GM18909 (cell line): Measurements from ENCODE around the gene CDK16.

Experiments
- ATAC-seq: cut with Tn5 transposase; IDR thresholded peaks from one replicate; pipeline ENCODE4 v1.9.1; 2021; ENCODE audit warnings: mild to moderate bottlenecking; ENCODE audit not compliant: unreplicated experiment, poor library complexity

The CDK16 gene

DNA sequence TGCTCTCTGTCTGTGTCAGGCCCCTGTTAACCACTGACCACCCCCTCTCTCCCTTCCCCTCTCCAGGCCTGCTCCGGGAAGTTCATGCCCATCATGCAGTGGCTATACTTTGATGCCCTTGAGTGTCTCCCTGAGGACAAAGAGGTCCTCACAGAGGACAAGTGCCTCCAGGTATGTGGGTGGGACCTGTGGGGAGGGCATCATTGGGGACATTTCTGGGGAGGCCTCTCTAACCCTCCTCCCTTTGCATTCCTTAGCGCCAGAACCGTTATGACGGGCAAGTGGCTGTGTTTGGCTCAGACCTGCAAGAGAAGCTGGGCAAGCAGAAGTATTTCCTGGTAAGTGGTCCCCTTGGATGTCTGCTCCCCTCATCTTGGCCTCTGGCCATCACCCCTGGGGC, 15.6 kb upstream of the CDK16 start:
- ATAC-seq: no peak

DNA sequence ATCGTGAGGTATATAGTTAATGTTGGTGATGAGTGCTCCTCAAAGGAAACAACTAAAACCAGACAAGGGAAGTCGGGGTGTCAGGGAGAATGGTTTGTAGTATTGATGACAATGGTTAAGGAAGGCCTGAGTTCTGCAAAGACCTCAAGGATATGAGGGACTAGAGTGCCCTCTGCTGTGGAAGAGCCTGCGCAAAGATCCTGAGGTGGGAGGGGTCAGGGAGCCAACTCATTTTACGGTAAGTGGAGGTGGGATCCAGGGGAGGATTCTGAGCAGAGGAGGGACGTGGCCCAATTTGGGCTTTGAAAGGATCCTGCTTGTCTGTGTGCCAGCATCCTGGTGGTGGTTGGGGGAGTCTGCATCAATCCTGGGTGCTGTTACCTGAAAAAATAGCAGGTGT, 13.5 kb upstream of the CDK16 start:
- no peak for ATAC-seq

DNA sequence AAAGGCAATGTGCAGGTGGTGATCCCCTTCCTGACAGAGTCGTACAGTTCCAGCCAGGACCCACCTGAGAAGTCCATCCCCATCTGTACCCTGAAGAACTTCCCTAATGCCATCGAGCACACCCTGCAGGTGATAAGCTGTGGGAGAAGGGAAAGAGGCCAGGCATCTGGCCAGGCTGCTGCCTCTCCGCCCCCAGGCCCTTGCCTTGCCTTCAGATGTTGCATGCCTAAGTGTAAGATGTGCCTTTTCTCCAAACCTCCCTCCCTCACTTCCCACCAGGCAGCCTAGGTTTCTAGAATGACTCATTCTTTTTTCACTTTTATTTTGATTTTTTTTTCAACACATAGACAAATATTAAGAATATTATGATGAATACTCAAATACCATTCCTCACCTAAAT, 12.2 kb upstream of the CDK16 start:
- ATAC-seq: no peak

DNA sequence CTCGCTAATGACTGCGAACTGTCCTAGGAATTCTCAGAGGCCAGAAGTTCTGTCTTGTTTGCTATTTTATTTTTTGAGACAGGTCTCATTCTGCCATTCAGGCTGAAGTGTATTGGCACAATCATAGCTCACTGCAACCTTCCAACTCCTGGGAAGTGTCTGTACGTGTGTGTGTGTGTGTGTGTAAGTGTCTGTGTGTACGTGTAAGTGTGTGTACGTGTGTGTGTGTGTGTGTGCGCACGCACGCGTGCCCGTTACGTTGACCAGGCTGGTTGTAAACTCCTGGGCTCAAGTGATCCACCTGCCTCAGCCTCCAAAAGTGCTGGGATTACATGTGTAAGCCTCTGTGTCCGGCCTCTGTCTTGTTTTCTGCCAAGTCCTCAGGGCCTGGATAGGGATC, 10.4 kb upstream of the CDK16 start:
- no peak for ATAC-seq

DNA sequence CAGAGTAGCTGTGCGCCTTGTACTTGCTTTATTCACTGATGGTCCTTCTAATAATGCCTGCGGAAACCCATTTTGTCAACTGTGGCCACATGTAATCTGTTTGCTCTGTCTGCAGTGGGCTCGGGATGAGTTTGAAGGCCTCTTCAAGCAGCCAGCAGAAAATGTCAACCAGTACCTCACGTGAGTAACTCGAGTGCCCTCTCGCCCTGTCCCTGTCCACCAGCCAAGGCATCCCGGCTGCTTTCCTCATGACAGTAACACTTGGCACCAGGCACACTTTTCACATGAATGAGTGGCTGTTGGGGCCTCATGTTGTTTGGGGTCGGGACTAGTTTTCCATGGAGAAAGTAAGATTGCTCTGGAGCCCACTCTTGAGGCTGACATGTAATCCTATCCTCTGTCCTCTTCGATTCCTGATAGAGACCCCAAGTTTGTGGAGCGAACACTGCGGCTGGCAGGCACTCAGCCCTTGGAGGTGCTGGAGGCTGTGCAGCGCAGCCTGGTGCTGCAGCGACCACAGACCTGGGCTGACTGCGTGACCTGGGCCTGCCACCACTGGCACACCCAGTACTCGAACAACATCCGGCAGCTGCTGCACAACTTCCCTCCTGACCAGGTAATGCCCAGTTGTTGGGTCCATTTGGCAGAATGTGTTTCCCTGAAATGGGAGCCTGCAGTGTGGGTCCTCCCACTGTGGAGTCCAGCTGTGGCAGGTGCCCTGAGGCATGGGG, 8.8 kb upstream of the CDK16 start:
- no peak for ATAC-seq

DNA sequence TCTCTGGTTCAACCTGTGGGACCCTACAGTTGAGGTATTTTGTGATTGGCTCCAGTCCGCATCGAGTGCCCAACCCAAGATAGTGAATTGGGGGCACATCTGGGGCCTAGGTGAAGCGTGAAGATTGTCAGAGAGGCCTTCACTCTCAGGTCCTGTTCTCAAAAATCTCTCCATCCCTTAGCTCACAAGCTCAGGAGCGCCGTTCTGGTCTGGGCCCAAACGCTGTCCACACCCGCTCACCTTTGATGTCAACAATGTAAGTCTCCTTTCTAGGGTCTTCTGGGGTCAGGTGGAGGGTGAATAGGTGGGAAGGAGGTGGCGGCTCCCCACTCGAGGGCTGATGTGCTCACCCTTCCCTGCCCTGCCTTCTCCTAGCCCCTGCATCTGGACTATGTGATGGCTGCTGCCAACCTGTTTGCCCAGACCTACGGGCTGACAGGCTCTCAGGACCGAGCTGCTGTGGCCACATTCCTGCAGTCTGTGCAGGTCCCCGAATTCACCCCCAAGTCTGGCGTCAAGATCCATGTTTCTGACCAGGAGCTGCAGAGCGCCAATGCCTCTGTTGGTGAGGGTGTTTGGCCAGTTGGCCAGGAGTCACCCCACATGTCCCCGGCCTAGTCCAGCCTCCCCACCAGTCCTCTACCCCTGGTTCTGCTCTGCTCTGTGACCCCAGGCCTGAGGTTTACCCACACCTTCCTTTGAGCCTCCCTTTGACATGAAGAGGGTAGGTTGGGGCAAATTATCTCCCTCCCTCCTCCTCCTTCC, 7.6 kb upstream of the CDK16 start:
- ATAC-seq: no peak

DNA sequence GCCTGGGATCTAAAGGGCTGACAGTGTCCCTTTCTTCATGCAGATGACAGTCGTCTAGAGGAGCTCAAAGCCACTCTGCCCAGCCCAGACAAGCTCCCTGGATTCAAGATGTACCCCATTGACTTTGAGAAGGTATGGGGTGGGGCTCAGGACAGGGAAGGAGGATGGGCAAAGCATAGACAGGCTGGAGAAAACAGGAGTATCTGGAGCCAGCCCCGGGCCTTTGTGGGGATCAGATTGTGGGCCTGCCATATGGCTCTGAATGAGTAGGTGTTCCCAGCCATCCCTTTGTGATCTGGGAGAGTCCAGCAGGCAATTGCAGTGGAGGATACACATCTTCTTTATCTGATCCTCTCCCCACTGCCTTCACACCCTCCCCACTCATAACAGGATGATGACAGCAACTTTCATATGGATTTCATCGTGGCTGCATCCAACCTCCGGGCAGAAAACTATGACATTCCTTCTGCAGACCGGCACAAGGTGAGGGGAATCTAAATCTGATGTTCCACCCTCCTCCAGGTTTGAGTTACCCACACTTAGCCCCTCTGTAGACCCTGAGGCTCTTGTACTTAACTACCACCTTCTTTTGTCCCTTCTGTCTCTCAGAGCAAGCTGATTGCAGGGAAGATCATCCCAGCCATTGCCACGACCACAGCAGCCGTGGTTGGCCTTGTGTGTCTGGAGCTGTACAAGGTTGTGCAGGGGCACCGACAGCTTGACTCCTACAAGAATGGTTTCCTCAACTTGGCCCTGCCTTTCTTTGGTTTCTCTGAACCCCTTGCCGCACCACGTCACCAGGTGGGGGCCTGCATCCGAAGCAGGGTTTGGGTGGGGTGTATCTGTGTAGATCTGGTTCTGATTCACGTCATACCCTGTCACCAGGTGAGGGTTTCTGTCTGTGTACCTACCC, 5.8 kb upstream of the CDK16 start:
- ATAC-seq: no peak

DNA sequence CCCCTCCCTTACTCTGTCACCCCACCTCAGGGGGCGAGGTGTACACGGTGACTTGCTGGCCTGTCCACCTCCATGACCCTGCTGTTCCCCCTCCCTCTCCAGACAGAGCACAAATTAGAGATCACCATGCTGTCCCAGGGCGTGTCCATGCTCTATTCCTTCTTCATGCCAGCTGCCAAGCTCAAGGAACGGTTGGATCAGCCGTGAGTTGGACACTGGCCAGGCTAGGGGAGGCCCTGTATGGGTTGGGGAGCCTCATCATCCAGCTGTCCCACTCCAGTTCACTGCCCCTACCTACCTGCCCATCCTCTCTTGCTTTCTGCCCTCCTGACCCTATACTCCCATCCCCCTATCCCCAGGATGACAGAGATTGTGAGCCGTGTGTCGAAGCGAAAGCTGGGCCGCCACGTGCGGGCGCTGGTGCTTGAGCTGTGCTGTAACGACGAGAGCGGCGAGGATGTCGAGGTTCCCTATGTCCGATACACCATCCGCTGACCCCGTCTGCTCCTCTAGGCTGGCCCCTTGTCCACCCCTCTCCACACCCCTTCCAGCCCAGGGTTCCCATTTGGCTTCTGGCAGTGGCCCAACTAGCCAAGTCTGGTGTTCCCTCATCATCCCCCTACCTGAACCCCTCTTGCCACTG, 3.9 kb upstream of the CDK16 start:
- ATAC-seq: no peak

DNA sequence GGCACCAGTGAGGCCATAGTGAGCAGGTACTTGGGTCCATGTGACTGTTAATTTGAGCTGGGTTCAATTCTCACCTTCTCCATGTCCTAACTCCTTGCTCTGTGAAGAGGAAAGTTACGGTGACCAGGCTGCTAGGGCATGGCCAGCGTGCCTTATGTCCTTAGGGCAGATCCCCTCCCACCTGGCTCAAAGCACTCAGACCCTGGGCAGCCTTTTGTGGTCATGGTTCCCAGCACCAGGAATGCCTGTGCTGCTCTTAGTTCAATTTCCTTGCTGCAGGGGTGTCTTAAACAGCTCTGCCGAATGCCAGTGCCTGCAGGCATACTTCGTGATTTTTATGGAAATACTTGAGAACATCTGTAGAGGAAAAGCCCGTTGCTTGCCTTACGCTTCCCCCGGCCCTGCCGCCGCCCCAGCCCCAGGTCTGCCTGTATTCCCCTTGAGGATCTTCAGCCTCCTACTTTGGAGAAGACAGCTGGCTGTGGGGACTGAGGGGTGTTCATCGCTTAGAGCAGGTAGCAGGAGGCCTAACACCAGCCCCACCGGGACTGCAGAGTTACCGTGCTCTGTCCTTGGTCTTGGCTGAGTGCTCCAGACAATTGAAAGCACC, 3.1 kb upstream of the CDK16 start:
- no peak for ATAC-seq

DNA sequence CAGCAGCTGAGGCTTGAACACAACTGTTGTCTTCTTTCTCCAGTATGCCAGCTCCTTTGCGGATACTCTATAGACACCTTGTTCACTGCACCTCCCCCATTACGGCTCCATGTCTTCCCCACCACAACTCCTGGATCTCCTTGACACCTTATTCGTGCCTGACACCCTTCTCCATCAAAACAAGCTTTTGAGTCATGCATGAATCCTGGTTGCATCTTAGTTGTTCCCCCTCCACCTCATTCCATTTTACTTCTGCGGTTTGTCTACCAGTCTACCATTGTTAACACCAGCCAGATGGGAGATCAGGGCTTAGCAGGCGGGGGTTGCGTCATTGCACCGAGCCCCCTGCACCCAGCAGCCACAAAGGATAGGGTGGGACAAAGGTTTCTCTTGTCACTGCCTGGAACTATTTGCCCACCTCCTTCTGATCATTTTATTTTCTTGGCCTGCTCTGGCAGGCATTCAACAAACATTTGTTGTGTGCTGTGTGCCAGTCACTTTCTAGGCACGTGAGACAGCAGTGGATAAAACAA, 2.0 kb upstream of the CDK16 start:
- no peak for ATAC-seq

DNA sequence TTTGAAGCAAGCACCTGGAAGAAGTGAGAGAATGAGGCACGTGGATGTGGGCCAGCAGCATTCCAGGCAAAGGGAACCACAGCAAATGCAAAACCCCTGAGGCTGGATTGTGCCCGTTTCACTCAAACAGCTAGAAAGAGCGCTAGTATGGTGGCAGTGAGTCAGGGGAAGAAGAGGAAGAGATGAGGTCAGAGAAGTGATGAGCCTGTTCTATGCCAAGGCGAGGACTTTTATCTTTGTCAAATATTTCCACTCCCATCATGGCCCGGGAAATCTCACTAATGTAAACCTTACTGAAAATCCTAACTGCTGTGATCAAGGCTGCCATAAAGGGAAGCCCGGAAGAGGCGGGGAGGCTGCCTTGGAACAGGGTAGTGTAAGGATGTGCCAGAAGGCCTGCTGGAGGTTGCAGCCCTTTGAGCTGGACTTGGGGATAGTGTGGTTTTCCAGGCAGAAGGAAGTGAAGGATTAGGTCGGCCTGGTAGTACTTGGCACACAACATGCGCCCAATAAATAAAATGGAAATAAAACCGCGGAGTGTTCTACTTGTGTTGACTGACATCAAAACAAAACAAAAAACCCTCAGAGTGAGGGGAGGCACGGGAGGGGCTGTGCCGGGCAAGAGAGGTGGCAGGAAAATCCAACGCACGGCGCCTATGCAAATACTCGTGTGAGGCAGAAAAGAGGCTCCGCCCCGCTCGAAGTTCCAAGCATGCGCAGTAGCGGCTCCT, 1.2 kb upstream of the CDK16 start:
- no peak for ATAC-seq

DNA sequence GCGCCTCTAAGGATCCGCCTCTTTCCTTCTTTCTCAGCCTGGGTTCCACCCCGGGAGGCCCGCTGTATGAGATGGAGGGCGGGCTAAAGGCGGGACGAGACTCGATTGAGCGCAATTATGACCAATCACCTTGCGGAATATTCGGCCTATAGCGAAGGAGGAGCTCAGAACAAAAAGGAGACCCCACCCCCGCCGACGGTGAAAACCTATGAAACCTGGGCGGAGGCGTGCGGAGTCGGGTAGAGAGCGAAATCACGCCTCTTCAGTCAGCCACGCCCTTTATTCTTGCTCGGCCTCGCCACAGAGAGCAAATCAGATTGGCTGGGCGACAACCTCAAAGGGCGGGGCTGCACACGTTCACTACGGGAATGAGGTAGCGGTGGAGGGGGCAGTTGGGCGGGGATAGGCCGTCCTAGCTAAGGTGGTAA, 615 bp upstream of the CDK16 start:
- ATAC-seq: peak; percentile 87

DNA sequence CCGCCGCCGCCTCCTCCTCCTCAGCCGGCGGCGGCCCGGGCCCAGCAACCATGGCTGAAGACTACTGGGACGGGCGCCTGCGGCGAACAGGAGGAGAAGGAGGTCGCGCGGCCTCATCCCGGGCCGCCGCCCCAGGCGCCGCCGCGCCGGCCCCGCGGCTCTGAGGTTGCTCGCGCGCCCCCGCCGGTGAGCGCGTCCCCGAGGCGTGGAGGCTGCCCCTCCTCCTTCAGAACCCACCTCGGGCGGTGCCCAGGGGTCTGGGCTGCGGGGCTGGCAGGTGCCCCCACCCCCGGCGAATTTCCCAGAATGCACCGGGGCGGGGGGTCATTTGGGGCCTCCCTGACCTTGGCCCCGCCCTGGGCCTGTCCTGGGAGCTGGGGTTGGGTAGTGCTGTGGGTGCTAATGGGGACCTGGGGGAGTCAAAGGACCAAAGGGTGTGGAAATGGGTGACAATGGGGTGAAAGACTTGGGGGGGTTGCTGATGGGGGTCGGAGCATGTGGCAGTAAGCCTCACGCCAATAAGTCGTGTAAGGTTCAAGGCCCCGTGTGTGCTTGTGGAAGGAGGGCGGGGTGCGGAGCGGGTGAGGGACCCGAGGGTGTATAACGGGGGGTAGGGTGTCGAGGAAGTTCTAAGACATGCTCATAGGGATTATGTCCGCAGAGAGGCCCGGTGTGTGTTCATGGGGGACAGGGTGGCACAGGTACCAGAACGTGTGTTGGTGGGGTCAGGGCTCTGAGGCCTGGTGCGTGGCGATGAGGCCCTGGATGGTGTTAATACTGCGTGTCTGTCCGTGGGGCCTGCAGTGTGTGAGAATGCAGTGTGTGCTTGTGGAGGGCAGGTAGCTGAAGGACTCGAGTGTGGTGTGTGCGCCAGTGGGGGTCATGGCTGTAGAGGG, 687 bp downstream of the CDK16 start:
- ATAC-seq: no peak

DNA sequence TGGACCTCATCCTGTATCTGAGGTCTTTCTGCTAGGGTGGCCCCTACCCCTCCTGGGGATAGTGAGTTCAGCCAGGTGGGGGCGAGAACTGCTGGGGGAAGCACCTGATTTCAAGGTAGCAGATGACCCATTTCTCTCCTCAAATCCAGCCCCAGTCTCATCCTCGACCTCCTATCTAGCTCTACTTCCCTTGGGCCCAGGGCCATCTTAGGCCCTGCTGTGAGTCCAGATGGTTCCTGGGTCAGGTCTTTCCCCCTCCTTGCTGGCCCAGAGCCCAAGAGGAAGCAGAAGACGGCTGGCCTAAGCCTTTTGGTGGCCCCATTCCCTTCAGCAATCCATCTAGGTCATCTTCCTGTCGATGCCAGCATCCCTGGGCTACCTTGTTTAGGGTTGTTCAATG, 3.3 kb downstream of the CDK16 start:
- ATAC-seq: no peak

DNA sequence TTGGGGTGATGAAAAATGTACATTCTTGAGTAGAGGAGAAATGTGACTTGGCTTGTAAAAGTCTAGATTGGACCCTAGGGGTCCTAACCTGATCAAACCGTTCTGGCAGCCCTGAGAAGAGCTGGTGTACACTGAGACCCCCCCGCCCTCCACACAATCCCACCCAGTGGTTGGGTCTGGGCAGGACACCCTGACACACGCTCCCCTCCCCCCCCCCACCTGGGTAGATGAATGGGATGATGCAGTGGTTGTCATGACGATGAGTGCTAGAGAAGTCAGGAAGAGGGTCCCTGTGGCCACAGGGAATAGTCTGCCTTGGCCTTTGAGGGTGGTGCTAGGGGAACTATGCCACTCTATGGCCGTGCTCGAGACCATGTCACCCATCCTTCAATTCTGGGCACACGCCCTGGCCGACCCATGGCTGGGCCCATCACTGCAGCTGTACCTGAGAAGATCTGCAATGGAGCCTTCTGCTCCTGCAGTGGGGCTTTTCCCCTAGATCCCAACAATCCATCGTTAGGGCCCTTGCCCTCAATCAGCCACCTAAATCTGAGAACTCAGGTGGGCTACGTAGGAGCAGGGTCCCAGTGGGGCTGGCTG, 4.4 kb downstream of the CDK16 start:
- ATAC-seq: no peak

DNA sequence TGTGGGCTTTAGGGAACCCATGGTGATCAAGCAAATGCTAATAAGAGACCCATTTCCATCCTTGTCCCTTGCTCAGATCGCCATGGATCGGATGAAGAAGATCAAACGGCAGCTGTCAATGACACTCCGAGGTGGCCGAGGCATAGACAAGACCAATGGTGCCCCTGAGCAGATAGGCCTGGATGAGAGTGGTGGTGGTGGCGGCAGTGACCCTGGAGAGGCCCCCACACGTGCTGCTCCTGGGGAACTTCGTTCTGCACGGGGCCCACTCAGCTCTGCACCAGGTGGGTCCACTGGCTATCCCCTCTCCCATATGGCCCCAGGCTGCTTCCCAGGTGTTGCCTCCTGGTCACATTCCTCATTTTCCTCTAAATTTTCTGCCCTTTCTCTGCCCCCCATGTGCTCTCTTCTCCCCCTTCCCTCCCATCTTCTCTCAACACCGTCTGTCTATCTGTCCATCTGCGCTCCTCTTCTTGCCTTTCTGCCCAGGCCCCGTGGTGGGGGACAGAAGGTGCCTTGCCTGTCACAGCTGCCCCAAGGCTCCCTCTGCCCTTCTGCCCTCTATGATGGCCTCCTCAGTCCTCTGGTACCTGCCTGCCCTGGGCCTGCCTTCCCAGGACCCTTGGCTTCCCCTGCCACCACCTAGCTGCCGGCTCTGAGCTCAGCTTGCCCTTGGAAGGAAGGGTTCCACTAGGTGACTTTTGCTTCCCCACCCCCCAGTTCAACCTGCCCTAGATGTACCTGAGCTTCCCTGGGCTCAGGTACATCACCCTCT, 5.2 kb downstream of the CDK16 start:
- no peak for ATAC-seq

DNA sequence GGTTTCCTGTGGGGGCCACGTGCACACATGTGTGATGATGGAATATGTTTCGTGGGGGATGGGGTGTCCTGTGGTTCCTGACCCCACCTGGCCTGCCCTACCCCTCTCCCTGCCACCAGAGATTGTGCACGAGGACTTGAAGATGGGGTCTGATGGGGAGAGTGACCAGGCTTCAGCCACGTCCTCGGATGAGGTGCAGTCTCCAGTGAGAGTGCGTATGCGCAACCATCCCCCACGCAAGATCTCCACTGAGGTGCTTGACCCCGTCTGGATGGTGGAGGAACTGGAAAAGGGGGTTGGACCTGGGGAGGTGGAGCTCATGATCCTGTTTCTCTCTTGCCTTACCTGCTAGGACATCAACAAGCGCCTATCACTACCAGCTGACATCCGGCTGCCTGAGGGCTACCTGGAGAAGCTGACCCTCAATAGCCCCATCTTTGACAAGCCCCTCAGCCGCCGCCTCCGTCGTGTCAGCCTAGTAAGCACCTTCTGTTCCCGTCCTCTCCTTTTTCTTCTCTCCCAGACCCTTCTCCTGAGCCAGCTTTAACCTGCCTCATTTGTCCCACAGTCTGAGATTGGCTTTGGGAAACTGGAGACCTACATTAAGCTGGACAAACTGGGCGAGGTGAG, 5.9 kb downstream of the CDK16 start:
- ATAC-seq: no peak
